ENCODE results near the gene PDIK1L. TPM values are rescaled to one million over a fixed set of nuclear protein-coding genes. Genes with fewer than 3 reads are reported as not detected.
A peak's percentile ranks its signal among the peaks of the same experiment; 100 is the strongest.

Gene PDIK1L
- total and polyA plus RNA-seq, 9 of the 15 experiments (the other 6 are each of a cell fraction or from before 2014, with no cell fraction given): 12.8 to 30.2 (median 21.5) TPM

GRCh38 chr1:26119892-26120608 lies 8.4 kb downstream of the PDIK1L start (continued):
- TF ChIP-seq ZNF592 (IDR thresholded peaks at IDR 0.05) (0 out of 2 replicates have a peak, but pooled peaks have one; percentile 60), GATAD2B (IDR thresholded peaks at IDR 0.05; ENCODE audit: borderline replicate concordance) (no peak), GTF2A2 (tag; IDR thresholded peaks at IDR 0.05) (no peak), DMBX1 (CRISPR knock-in tag; IDR thresholded peaks at IDR 0.05; ENCODE audit: borderline replicate concordance) (no peak), SIN3B (IDR thresholded peaks at IDR 0.05; ENCODE audit: low read depth) (0 out of 2 replicates have a peak, but pooled peaks have one; percentile 2), POLR2G (IDR thresholded peaks at IDR 0.05; ENCODE audit: low read depth, low read length) (0 out of 2 replicates have a peak, but pooled peaks have one; percentile 4)
